Panc1 (cell line): ENCODE measurements around the gene AFDN. TPM values are rescaled to one million over a fixed set of nuclear protein-coding genes. Genes with fewer than 3 reads are reported as not detected.

ENCODE experiments used
- ATAC-seq: fragments of 200-7000 bp; cut with Tn5 transposase; 2 replicates; pipeline ENCODE4 v1.9.1; 2020; ENCODE audit warnings: mild to moderate bottlenecking, moderate library complexity
- BruUV-seq: library from RNA; stranded (reverse); fragments of 400-500 nt; replicated peaks from 2 replicates; lab custom pipeline; 2021; lab: Mats Ljungman, UMichigan
- CTCF ChIA-PET: fragments of 300-600 bp; sonication (Branson Sonifier 250); formaldehyde crosslinking; loops from one replicate; lab custom pipeline; 2022; ENCODE audit warnings: antibody characterized with exemption; lab: Charles Lee
- POLR2A ChIA-PET: fragments of 300-600 bp; sonication (Branson Sonifier 250); formaldehyde crosslinking; loops from one replicate; lab custom pipeline; 2022; ENCODE audit warnings: antibody characterized with exemption; lab: Charles Lee
- DNase-seq: peaks from one replicate; pipeline ENCODE4 v3.0.0-alpha.2; 2010; ENCODE audit warnings: low read depth, low spot score
- H3K27ac ChIP-seq: 2 replicates; pipeline ENCODE4 v1.5.1; 2011; ENCODE audit warnings: mild to moderate bottlenecking, low read length, inconsistent platforms
- H3K27me3 ChIP-seq: fragments of 200-500 bp; sonication (Bioruptor generic); 2 replicates; pipeline ENCODE4 v1.6.0; 2014; ENCODE audit warnings: low read length, inconsistent platforms; ENCODE audit not compliant: control insufficient read depth, insufficient read depth
- H3K36me3 ChIP-seq: fragments of 200-500 bp; sonication (Bioruptor generic); 2 replicates; pipeline ENCODE4 v1.5.1; 2014; ENCODE audit warnings: inconsistent platforms, mild to moderate bottlenecking, low read length, moderate library complexity; ENCODE audit not compliant: control insufficient read depth, insufficient read depth
- H3K4me1 ChIP-seq: 2 replicates; pipeline ENCODE4 v1.5.1; 2011; ENCODE audit warnings: inconsistent platforms, mild to moderate bottlenecking, low read length, moderate library complexity; ENCODE audit not compliant: control insufficient read depth, insufficient read depth
- H3K4me3 ChIP-seq, 2 experiments: 2 replicates each; pipeline ENCODE4 v1.5.1; 2011 to 2012; ENCODE audit warnings: low read depth in 2 of 2, low read length in 2 of 2, mild to moderate bottlenecking in 2 of 2, inconsistent platforms in 1 of 2, moderate library complexity in 1 of 2
- H3K9me3 ChIP-seq: fragments of 200-500 bp; sonication (Bioruptor generic); 2 replicates; pipeline ENCODE4 v1.5.1; 2014; ENCODE audit warnings: low read depth, mild to moderate bottlenecking, inconsistent platforms, low read length, moderate library complexity; ENCODE audit not compliant: control insufficient read depth, insufficient read depth
- POLR2AphosphoS5 ChIP-seq: IDR thresholded peaks from 2 replicates; pipeline ENCODE4 v1.6.1; 2012; ENCODE audit warnings: mild to moderate bottlenecking, low read depth, low read length, moderate library complexity
- SIN3A ChIP-seq: IDR thresholded peaks from 2 replicates; pipeline ENCODE4 v1.6.1; 2012; ENCODE audit warnings: low read depth, mild to moderate bottlenecking, low read length, moderate library complexity, borderline replicate concordance; ENCODE audit not compliant: insufficient read depth
- TCF7L2 ChIP-seq: IDR thresholded peaks from 2 replicates; pipeline ENCODE4 v1.6.1; 2011; ENCODE audit warnings: mild to moderate bottlenecking, low read depth, low read length, inconsistent platforms
- in situ Hi-C: cut with HindIII; loops from 2 replicates; pipeline ENCODE4 v1.10.0; 2016; ENCODE audit warnings: low sequenced_read_pairs, low pct_unique_long_range_greater_than_20kb
- intact Hi-C: fragments of 100-400 bp; cut with micrococcal nuclease; formaldehyde crosslinking; loops from one replicate; pipeline ENCODE4 v1.10.0; 2022; ENCODE audit not compliant: unreplicated experiment
- total RNA-seq: library from RNA; stranded (reverse); gene quantifications from one replicate; pipeline ENCODE4 v1.2.1, GENCODE V29; 2021; ENCODE audit not compliant: unreplicated experiment
- TF ChIP-seq, protein P1 (sequence below), 2 experiments: IDR thresholded peaks; 2 replicates each; pipeline ENCODE4 v1.6.1; 2011 to 2012; ENCODE audit warnings: low read depth in 2 of 2, control low read depth in 1 of 2, low read length in 1 of 2, mild to moderate bottlenecking in 1 of 2, moderate library complexity in 1 of 2; ENCODE audit not compliant: insufficient read depth in 1 of 2
- TF ChIP-seq, protein P2 (sequence below): fragments of 450-650 bp; IDR thresholded peaks from 2 replicates; pipeline ENCODE4 v1.5.1; 2017; ENCODE audit warnings: mild to moderate bottlenecking

Gene AFDN
- total RNA-seq, 1 experiment from 2014 or later = 143 TPM

- Histone ChIP-seq H3K4me1 (no peaks in the 10 kb centered on the region), H3K27ac (no peak overlapping the region), H3K36me3 (peaks cover 39% of the 10 kb centered on the region), H3K9me3 (no peaks in the 10 kb centered on the region), H3K4me3 (no peak overlapping the region), H3K27me3 (no peaks in the 10 kb centered on the region)
- no TSS peak for BruUV-seq
- TF ChIP-seq SIN3A = no peak
- no peak for TF ChIP-seq TCF7L2
- TF ChIP-seq POLR2AphosphoS5 = no peak
- TF ChIP-seq, protein P1, sequence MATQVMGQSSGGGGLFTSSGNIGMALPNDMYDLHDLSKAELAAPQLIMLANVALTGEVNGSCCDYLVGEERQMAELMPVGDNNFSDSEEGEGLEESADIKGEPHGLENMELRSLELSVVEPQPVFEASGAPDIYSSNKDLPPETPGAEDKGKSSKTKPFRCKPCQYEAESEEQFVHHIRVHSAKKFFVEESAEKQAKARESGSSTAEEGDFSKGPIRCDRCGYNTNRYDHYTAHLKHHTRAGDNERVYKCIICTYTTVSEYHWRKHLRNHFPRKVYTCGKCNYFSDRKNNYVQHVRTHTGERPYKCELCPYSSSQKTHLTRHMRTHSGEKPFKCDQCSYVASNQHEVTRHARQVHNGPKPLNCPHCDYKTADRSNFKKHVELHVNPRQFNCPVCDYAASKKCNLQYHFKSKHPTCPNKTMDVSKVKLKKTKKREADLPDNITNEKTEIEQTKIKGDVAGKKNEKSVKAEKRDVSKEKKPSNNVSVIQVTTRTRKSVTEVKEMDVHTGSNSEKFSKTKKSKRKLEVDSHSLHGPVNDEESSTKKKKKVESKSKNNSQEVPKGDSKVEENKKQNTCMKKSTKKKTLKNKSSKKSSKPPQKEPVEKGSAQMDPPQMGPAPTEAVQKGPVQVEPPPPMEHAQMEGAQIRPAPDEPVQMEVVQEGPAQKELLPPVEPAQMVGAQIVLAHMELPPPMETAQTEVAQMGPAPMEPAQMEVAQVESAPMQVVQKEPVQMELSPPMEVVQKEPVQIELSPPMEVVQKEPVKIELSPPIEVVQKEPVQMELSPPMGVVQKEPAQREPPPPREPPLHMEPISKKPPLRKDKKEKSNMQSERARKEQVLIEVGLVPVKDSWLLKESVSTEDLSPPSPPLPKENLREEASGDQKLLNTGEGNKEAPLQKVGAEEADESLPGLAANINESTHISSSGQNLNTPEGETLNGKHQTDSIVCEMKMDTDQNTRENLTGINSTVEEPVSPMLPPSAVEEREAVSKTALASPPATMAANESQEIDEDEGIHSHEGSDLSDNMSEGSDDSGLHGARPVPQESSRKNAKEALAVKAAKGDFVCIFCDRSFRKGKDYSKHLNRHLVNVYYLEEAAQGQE (IDR thresholded peaks at IDR 0.05; ENCODE audit: insufficient read depth in 1 of 2, low read depth in 2 of 2, low read length in 1 of 2) = no peak
- TF ChIP-seq, protein P2, sequence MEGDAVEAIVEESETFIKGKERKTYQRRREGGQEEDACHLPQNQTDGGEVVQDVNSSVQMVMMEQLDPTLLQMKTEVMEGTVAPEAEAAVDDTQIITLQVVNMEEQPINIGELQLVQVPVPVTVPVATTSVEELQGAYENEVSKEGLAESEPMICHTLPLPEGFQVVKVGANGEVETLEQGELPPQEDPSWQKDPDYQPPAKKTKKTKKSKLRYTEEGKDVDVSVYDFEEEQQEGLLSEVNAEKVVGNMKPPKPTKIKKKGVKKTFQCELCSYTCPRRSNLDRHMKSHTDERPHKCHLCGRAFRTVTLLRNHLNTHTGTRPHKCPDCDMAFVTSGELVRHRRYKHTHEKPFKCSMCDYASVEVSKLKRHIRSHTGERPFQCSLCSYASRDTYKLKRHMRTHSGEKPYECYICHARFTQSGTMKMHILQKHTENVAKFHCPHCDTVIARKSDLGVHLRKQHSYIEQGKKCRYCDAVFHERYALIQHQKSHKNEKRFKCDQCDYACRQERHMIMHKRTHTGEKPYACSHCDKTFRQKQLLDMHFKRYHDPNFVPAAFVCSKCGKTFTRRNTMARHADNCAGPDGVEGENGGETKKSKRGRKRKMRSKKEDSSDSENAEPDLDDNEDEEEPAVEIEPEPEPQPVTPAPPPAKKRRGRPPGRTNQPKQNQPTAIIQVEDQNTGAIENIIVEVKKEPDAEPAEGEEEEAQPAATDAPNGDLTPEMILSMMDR = no peak
- ATAC-seq (no peak), DNase-seq (no peak)
- ChIA-PET POLR2A (interaction anchor here (0.7 kb wide), 1 partner anchor 130 kb away, joined by 3 read pairs; no protein-coding TSS in a partner anchor), CTCF (interaction anchor here (0.7 kb wide), 1 partner anchor 21 kb away, joined by 3 read pairs; no protein-coding TSS in a partner anchor)
- in situ Hi-C loops = no loop called here
- intact Hi-C loops = no loop called here
Measured at GRCh38 chr6:167946007-167946406, 119.3 kb downstream of the AFDN start.

DNA sequence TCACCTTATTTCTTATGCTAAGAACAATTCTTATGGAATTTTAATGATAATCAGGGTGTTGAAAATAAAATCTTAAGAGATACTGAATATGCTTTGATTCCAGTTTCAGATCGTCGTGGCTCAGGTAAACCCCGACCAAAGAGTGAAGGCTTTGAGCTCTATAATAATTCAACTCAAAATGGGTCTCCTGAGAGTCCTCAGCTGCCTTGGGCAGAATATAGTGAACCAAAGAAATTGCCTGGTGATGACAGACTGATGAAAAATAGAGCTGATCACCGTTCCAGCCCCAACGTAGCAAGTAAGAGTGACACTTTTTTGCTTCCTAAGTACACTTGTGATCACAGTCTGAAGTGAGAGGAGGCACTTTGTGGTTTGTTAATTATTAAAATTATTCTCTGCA lies 119.9 kb downstream of the AFDN start:
- ATAC-seq = no peak
- POLR2A ChIA-PET = interaction anchor here (0.7 kb wide), 1 partner anchor 131 kb away, joined by 3 read pairs; no protein-coding TSS in a partner anchor
- H3K27me3 ChIP-seq = no peaks in the 10 kb centered on the region

More for the DNA sequence above, 119.9 kb downstream of the AFDN start:
- Histone ChIP-seq H3K9me3 (no peaks in the 10 kb centered on the region), H3K27ac (no peak overlapping the region), H3K4me3 (no peak overlapping the region), H3K4me1 (no peaks in the 10 kb centered on the region), H3K36me3 (peaks cover 41% of the 10 kb centered on the region)
- TF ChIP-seq TCF7L2 = no peak
- TF ChIP-seq, protein P2 = no peak
- TF ChIP-seq, protein P1 (IDR thresholded peaks at IDR 0.05; ENCODE audit: insufficient read depth in 1 of 2, low read depth in 2 of 2, low read length in 1 of 2) = no peak
- no peak for TF ChIP-seq POLR2AphosphoS5
- TF ChIP-seq SIN3A = no peak
- in situ Hi-C loops (no loop called here), intact Hi-C loops (no loop called here)
- DNase-seq = no peak
- BruUV-seq = no TSS peak
- CTCF ChIA-PET = no interaction called here
